Measurements from ENCODE around the gene PIEZO1. TPM values are rescaled to one million over a fixed set of nuclear protein-coding genes. Genes with fewer than 3 reads are reported as not detected.

Gene PIEZO1
- total RNA-seq, 4 donors from 2014 or later = 81.2 to 145 (median 113) TPM

GRCh38 chr16:88706229-88706964 lies 78.6 kb downstream of the PIEZO1 start, which contains the start of the genes CTU2 and RNF166:
Gene CTU2 (plus strand): TSS chr16:88706503. CDS start chr16:88706531, 28 bp downstream.
Gene RNF166 (minus strand): TSS chr16:88706408. CDS start chr16:88706325, 83 bp downstream.
- H3K4me1 ChIP-seq = peaks cover 17 to 43% of the 10 kb centered on the region in 2 donors
- TF ChIP-seq POLR2A (IDR thresholded peaks at IDR 0.05) (peak in 1 of 2 donors; percentile 84), CTCF (IDR thresholded peaks at IDR 0.05) (peak in 1 of 6 experiments; percentile 22)

GRCh38 chr16:88705801-88706228 lies 79.2 kb downstream of the PIEZO1 start:
- Histone ChIP-seq H3K4me1 (peaks cover 17 to 42% of the 10 kb centered on the region in 2 donors), H3K4me3 (replicated peaks in 1 of 3) (peak overlapping the region; percentile 57 to 97 (median 66)), H3K9me3 (no peaks in the 10 kb centered on the region), H3K27me3 (no peaks in the 10 kb centered on the region), H3K36me3 (no peaks in the 10 kb centered on the region), H3K27ac (peak overlapping the region in 2 of 3 donors; percentile 53 to 76)
- TF ChIP-seq POLR2A (IDR thresholded peaks at IDR 0.05) (no peak), CTCF (IDR thresholded peaks at IDR 0.05) (no peak)
- DNase-seq = peak; percentile 24 to 34
- intact Hi-C loops (cut with DNase I) = loop anchor here (2.0 kb wide), 1 partner anchor 135 kb away; the partner anchor contains the start of gene ZC3H18
- 0 to 2% methylated on average over 3 to 17 of the region's 57 CpGs for WGBS, 2 donors

More at GRCh38 chr16:88706229-88706964, 78.6 kb downstream of the PIEZO1 start, which contains the start of the genes CTU2 and RNF166:
- Histone ChIP-seq H3K27me3 (no peaks in the 10 kb centered on the region), H3K4me3 (replicated peaks in 1 of 3) (peak within 1 kb of the TSS; percentile 57 to 97 (median 66)), H3K9me3 (no peaks in the 10 kb centered on the region), H3K36me3 (no peaks in the 10 kb centered on the region), H3K27ac (peak within 1 kb of the TSS in 2 of 3 donors; percentile 74 to 76)
- intact Hi-C loops (cut with DNase I) = loop anchor here (2.0 kb wide), 1 partner anchor 136 kb away; the partner anchor contains the start of gene ZC3H18
- peak; percentile 90 to 91 for DNase-seq
- WGBS, 2 donors = 0 to 1% methylated on average over 6 to 16 of the region's 86 CpGs

- Histone ChIP-seq H3K4me1 (peaks cover 17 to 44% of the 10 kb centered on the region in 2 donors), H3K36me3 (peaks cover 0 to 4% of the 10 kb centered on the region in 2 donors), H3K9me3 (no peaks in the 10 kb centered on the region), H3K4me3 (replicated peaks in 1 of 3) (peak overlapping the region; percentile 44 to 97 (median 66)), H3K27me3 (no peaks in the 10 kb centered on the region), H3K27ac (peak overlapping the region in 2 of 3 donors; percentile 53 to 76)
- no peak for TF ChIP-seq CTCF (IDR thresholded peaks at IDR 0.05)
- intact Hi-C loops (cut with DNase I) = no loop called here
- 2 to 26% methylated on average over 4 to 7 of the region's 9 CpGs for WGBS, 2 donors
- peak; percentile 45 to 61 for DNase-seq
These were observed 79.8 kb downstream of the PIEZO1 start for GRCh38 chr16:88705076-88705684.

GRCh38 chr16:88703486-88704309 lies 81.3 kb downstream of the PIEZO1 start:
- no peak overlapping the region for H3K27ac ChIP-seq
- no peaks in the 10 kb centered on the region for H3K27me3 ChIP-seq
- H3K9me3 ChIP-seq = no peaks in the 10 kb centered on the region
- TF ChIP-seq CTCF (IDR thresholded peaks at IDR 0.05) (no peak), POLR2A (IDR thresholded peaks at IDR 0.05) (no peak)
- peaks cover 0 to 11% of the 10 kb centered on the region in 2 donors for H3K36me3 ChIP-seq
- peak in 1 of 2 donors; percentile 26 for DNase-seq
- no peak overlapping the region for H3K4me3 ChIP-seq (replicated peaks in 1 of 3)
- H3K4me1 ChIP-seq = peaks cover 17 to 44% of the 10 kb centered on the region in 2 donors
- 74% methylated on average over 5 to 13 of the region's 26 CpGs for WGBS, 2 donors
- intact Hi-C loops (cut with DNase I) = no loop called here
